GM12892 (cell line): ENCODE results near the gene PNPLA8.

Experiments used
- POLR2A ChIP-seq: IDR thresholded peaks from 2 replicates; pipeline ENCODE4 v1.6.1; 2011; ENCODE audit warnings: low read depth, low read length, control low read depth
- TAF1 ChIP-seq: IDR thresholded peaks from 2 replicates; pipeline ENCODE4 v1.6.1; 2011; ENCODE audit warnings: low read depth, mild to moderate bottlenecking, control low read depth, low read length, borderline replicate concordance

- TF ChIP-seq TAF1 = no peak
- TF ChIP-seq POLR2A = no peak
Observed at GRCh38 chr7:108570146-108570755, 44.3 kb upstream of the PNPLA8 start.
